SK-N-SH (cell line): ENCODE data around the gene SLX1A.
"Not testable (repeated sequence)": the region's sequence is repeated elsewhere in the genome, so short reads cannot be mapped to it uniquely, and the experiment has no call there.

Experiments
- CHD2 ChIP-seq: fragments of 150-350 bp; IDR thresholded peaks from 2 replicates; pipeline ENCODE4 v1.6.1; 2018; ENCODE audit warnings: low read length; ENCODE audit not compliant: partially characterized antibody
- ELF1 ChIP-seq: IDR thresholded peaks from 2 replicates; pipeline ENCODE4 v1.4.0; 2012
- EP300 ChIP-seq, 2 experiments: IDR thresholded peaks; 2 replicates each; pipeline versions ENCODE4 v1.4.0 to v1.6.1; 2012; ENCODE audit warnings: borderline replicate concordance in 1 of 2, low read depth in 1 of 2, low read length in 1 of 2
- GABPA ChIP-seq: IDR thresholded peaks from 2 replicates; pipeline ENCODE4 v1.4.0; 2012; ENCODE audit warnings: low read depth, mild to moderate bottlenecking
- JUND ChIP-seq: IDR thresholded peaks from 2 replicates; pipeline ENCODE4 v1.4.0; 2012
- MAX ChIP-seq: IDR thresholded peaks from 2 replicates; pipeline ENCODE4 v1.4.0; 2012; ENCODE audit warnings: low read depth
- MXI1 ChIP-seq: IDR thresholded peaks from 2 replicates; pipeline ENCODE4 v1.6.1; 2012; ENCODE audit warnings: mild to moderate bottlenecking, low read depth, low read length, improper control_type of control experiment
- POLR2AphosphoS5 ChIP-seq: IDR thresholded peaks from 2 replicates; pipeline ENCODE4 v1.6.1; 2012; ENCODE audit warnings: low read depth, low read length
- RAD21 ChIP-seq: IDR thresholded peaks from 2 replicates; pipeline ENCODE4 v1.6.1; 2012; ENCODE audit warnings: mild to moderate bottlenecking, low read length
- USF2 ChIP-seq: fragments of 150-350 bp; IDR thresholded peaks from 2 replicates; pipeline ENCODE4 v1.6.1; 2017; ENCODE audit warnings: antibody characterized with exemption, low read length, low read depth, borderline replicate concordance
- TF ChIP-seq, protein P1 (sequence below): fragments of 200-600 bp; sonication (generic); IDR thresholded peaks from 2 replicates; pipeline ENCODE4 v1.6.1; 2017; ENCODE audit warnings: antibody characterized with exemption, mild to moderate bottlenecking, moderate library complexity
- TF ChIP-seq, protein P2 (sequence below): IDR thresholded peaks from 2 replicates; pipeline ENCODE4 v1.4.0; 2012; ENCODE audit warnings: low read depth, borderline replicate concordance

GRCh38 chr16:30168746-30169145, 24.9 kb upstream of the SLX1A start:
- not testable (repeated sequence) for TF ChIP-seq CHD2; RAD21; USF2; GABPA; EP300 (IDR thresholded peaks at IDR 0.05; ENCODE audit: borderline replicate concordance in 1 of 2, low read depth in 1 of 2, low read length in 1 of 2); ELF1; MXI1; MAX; JUND; POLR2AphosphoS5
- TF ChIP-seq, protein P1, sequence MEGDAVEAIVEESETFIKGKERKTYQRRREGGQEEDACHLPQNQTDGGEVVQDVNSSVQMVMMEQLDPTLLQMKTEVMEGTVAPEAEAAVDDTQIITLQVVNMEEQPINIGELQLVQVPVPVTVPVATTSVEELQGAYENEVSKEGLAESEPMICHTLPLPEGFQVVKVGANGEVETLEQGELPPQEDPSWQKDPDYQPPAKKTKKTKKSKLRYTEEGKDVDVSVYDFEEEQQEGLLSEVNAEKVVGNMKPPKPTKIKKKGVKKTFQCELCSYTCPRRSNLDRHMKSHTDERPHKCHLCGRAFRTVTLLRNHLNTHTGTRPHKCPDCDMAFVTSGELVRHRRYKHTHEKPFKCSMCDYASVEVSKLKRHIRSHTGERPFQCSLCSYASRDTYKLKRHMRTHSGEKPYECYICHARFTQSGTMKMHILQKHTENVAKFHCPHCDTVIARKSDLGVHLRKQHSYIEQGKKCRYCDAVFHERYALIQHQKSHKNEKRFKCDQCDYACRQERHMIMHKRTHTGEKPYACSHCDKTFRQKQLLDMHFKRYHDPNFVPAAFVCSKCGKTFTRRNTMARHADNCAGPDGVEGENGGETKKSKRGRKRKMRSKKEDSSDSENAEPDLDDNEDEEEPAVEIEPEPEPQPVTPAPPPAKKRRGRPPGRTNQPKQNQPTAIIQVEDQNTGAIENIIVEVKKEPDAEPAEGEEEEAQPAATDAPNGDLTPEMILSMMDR, result not testable (repeated sequence)
- TF ChIP-seq, protein P2, sequence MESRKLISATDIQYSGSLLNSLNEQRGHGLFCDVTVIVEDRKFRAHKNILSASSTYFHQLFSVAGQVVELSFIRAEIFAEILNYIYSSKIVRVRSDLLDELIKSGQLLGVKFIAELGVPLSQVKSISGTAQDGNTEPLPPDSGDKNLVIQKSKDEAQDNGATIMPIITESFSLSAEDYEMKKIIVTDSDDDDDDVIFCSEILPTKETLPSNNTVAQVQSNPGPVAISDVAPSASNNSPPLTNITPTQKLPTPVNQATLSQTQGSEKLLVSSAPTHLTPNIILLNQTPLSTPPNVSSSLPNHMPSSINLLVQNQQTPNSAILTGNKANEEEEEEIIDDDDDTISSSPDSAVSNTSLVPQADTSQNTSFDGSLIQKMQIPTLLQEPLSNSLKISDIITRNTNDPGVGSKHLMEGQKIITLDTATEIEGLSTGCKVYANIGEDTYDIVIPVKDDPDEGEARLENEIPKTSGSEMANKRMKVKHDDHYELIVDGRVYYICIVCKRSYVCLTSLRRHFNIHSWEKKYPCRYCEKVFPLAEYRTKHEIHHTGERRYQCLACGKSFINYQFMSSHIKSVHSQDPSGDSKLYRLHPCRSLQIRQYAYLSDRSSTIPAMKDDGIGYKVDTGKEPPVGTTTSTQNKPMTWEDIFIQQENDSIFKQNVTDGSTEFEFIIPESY, result not testable (repeated sequence)
